ENCODE measurements around the gene CA5B.

DNA sequence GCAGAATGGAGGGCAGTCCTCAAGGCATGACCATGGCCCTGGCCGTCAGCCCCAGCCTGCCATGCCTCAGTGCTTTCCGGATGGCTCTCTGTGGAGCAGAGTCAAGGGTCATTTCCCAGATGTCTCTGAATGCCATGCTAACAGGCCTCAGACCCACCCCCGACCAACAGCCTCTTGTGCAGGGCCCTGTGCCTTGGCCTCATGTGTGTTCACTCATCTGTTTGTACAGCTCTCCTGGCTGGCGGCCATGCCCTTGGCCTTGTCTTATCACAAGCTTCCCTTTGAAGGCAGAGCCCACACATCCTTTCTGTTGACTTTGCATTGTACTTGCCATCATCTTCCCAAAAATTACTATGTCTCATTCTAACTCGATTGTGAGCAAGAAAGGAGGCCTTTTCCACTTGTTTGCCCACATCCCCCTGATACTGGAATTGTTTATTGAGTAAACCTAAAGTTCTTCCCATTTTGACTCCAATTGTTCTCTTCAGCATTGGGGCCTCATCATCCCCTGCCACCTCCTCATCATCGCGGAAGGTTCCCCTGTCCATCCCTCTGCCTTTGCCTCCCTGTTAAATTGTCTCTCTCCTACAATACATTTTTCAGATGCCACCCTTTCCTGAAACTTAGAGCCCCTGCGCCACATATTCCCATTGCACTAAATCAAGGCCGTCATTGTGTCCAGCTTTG, 6.3 kb downstream of the CA5B start:
- TF ChIP-seq, protein P1, sequence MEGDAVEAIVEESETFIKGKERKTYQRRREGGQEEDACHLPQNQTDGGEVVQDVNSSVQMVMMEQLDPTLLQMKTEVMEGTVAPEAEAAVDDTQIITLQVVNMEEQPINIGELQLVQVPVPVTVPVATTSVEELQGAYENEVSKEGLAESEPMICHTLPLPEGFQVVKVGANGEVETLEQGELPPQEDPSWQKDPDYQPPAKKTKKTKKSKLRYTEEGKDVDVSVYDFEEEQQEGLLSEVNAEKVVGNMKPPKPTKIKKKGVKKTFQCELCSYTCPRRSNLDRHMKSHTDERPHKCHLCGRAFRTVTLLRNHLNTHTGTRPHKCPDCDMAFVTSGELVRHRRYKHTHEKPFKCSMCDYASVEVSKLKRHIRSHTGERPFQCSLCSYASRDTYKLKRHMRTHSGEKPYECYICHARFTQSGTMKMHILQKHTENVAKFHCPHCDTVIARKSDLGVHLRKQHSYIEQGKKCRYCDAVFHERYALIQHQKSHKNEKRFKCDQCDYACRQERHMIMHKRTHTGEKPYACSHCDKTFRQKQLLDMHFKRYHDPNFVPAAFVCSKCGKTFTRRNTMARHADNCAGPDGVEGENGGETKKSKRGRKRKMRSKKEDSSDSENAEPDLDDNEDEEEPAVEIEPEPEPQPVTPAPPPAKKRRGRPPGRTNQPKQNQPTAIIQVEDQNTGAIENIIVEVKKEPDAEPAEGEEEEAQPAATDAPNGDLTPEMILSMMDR (conservative IDR thresholded peaks at IDR 0.05 in 1 of 2, IDR thresholded peaks at IDR 0.05 in 1 of 2; ENCODE audit: low read depth in 1 of 2, low read length in 2 of 2) = no peak
- TF ChIP-seq EZH2 (IDR thresholded peaks at IDR 0.05; ENCODE audit: low read length, missing control alignments) = no peak
